ENCODE results near the gene TBCK. TPM values are rescaled to one million over a fixed set of nuclear protein-coding genes. Genes with fewer than 3 reads are reported as not detected.

Gene TBCK
- 10 to 100 TPM; 41.4 to 68.6 (median 60.7) TPM for polyA plus RNA-seq (ENCODE audit: insufficient read length in 4 of 4)

GRCh38 chr4:106315968-106316772 is at the start of gene TBCK, which contains the start of gene AIMP1:
Gene TBCK, minus strand, starts transcription at chr4:106316209. Its CDS starts 7,249 bp downstream, at chr4:106308960.
Gene AIMP1, plus strand, starts transcription at chr4:106316550. Its CDS starts 8,460 bp downstream, at chr4:106325010.
- DNase-seq (ENCODE audit: low read depth in 4 of 4, low spot score in 3 of 4) = peak; percentile 90 to 95 (median 93)

GRCh38 chr4:106365613-106366012 is 49.6 kb upstream of the TBCK start:
- no peak for DNase-seq (ENCODE audit: low read depth in 4 of 4, low spot score in 3 of 4)

GRCh38 chr4:106364282-106364681 is 48.3 kb upstream of the TBCK start:
- DNase-seq (ENCODE audit: low read depth in 4 of 4, low spot score in 3 of 4) = no peak

GRCh38 chr4:106362086-106362825 is 46.2 kb upstream of the TBCK start:
- no peak for DNase-seq (ENCODE audit: low read depth in 4 of 4, low spot score in 3 of 4)

GRCh38 chr4:106358899-106359298 is 42.9 kb upstream of the TBCK start:
- no peak for DNase-seq (ENCODE audit: low read depth in 4 of 4, low spot score in 3 of 4)

- no peak for DNase-seq (ENCODE audit: low read depth in 4 of 4, low spot score in 3 of 4)
Observed at GRCh38 chr4:106355193-106355592, 39.2 kb upstream of the TBCK start.

- no peak for DNase-seq (ENCODE audit: low read depth in 4 of 4, low spot score in 3 of 4)
Observed at GRCh38 chr4:106353786-106354185, 37.8 kb upstream of the TBCK start.

- DNase-seq (ENCODE audit: low read depth in 4 of 4, low spot score in 3 of 4) = no peak
Observed at GRCh38 chr4:106351016-106351415, 35.0 kb upstream of the TBCK start.

- no peak for DNase-seq (ENCODE audit: low read depth in 4 of 4, low spot score in 3 of 4)
Observed at GRCh38 chr4:106347167-106347566, 31.2 kb upstream of the TBCK start.

- DNase-seq (ENCODE audit: low read depth in 4 of 4, low spot score in 3 of 4) = no peak
Observed at GRCh38 chr4:106344647-106344970, 28.6 kb upstream of the TBCK start.

- no peak for DNase-seq (ENCODE audit: low read depth in 4 of 4, low spot score in 3 of 4)
Observed at GRCh38 chr4:106343865-106344646, 28.0 kb upstream of the TBCK start.

- no peak for DNase-seq (ENCODE audit: low read depth in 4 of 4, low spot score in 3 of 4)
Observed at GRCh38 chr4:106340774-106341173, 24.8 kb upstream of the TBCK start.

- no peak for DNase-seq (ENCODE audit: low read depth in 4 of 4, low spot score in 3 of 4)
Observed at GRCh38 chr4:106339431-106339830, 23.4 kb upstream of the TBCK start.

- no peak for DNase-seq (ENCODE audit: low read depth in 4 of 4, low spot score in 3 of 4)
Observed at GRCh38 chr4:106338671-106339070, 22.7 kb upstream of the TBCK start.

GRCh38 chr4:106337916-106338315 is 21.9 kb upstream of the TBCK start:
- no peak for DNase-seq (ENCODE audit: low read depth in 4 of 4, low spot score in 3 of 4)

- DNase-seq (ENCODE audit: low read depth in 4 of 4, low spot score in 3 of 4) = no peak
Observed at GRCh38 chr4:106336618-106337017, 20.6 kb upstream of the TBCK start.

GRCh38 chr4:106334741-106335470 is 18.9 kb upstream of the TBCK start:
- no peak for DNase-seq (ENCODE audit: low read depth in 4 of 4, low spot score in 3 of 4)

GRCh38 chr4:106333186-106333585 is 17.2 kb upstream of the TBCK start:
- no peak for DNase-seq (ENCODE audit: low read depth in 4 of 4, low spot score in 3 of 4)

GRCh38 chr4:106329041-106329618 is 13.1 kb upstream of the TBCK start:
- no peak for DNase-seq (ENCODE audit: low read depth in 4 of 4, low spot score in 3 of 4)

- no peak for DNase-seq (ENCODE audit: low read depth in 4 of 4, low spot score in 3 of 4)
Observed at GRCh38 chr4:106325800-106326199, 9.8 kb upstream of the TBCK start.

Measured in left renal pelvis (tissue), 4 donors.